ENCODE results near the gene TRAF3IP3.

Gene TRAF3IP3

DNA sequence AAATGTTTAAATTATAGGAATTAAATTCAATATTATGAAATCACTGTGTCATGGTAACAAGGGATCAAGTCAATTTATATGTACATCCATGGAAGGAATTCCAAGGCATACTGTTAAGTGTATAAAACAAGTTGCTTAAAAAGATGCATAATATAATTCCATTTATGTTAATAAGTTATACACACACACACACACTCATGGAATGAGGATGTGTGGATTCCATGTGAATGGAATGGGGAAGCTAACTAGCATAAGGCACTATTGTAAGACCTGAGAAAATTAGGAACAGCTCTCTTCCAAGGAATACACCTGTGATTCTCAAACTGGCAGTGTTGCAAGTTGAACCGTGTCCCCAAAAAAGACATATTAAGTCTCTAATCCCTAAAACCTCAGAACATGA is 17.6 kb upstream of the TRAF3IP3 start:
- no peak for DNase-seq

DNA sequence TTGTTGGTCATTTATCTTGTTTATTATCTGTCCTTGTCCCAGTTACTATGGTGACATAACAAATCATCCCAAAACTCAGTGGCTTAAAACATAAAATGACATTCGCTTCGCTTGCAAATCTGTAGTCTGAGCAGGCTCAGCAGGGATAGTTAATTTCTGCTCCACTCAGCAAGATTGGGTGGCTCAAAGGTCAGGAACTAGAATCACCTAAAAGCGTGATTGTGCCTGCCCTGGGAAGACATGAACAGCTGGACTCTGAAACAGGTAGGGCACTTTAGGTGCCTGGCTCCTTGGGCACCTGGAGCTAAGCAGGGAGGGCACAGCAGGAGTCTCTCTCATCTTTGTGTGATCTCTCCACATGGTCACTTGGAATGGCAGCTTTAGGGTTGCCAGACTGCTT is 14.7 kb upstream of the TRAF3IP3 start:
- peak; percentile 76 for DNase-seq

- DNase-seq, result no peak
Measured at GRCh38 chr1:209741889-209742288, 14.0 kb upstream of the TRAF3IP3 start.

DNA sequence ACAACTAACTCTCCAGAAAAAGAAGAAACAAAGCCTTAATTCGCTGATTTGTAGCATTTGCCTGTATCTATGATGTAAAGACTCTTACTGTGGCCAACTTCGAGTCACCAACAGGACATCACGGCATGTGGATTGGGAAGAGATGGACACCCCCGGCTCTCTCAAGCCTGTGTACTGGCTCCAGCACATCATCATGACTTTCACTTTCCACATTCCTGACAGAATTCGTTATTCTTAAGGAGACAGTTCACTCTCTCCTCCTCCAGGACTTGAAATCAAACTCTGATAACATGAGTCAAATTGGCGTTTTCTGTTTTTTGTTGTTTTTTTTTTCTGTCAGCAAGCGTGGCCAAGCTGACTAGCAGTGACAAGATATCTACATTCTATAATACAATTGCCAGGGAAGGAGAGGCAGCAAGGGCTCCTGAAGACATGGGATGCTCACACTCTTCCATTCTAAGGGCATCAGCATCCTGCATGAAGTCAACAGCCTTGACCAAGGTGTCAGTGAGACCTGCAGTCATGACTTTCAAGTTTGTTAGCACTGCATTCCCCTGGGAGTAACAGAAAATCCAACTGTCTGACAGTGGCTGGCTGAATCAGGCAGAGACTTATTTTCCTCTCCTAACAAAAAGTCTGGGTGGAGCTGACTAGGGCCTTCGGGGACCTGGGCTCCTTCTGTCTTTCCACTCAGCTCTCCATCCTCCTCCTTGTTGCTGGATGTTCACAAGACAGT is 13.3 kb upstream of the TRAF3IP3 start:
- DNase-seq, result no peak

DNA sequence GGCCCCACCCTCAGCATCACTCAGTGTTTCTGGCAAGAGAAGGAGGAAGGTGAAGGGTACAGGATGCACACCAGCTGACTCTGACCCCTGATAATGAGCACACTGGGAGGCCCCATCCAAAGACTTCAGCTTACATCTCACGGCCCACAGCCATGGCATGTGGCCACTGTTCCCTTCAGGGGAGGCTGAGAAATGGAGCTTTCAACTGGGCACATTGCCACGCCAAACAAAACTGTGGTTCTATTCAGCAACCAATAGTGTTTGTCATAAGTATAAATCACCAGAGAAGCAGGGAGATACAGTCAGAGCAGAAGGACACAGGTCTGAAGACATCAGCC is 12.7 kb upstream of the TRAF3IP3 start:
- DNase-seq, result peak; percentile 30

DNA sequence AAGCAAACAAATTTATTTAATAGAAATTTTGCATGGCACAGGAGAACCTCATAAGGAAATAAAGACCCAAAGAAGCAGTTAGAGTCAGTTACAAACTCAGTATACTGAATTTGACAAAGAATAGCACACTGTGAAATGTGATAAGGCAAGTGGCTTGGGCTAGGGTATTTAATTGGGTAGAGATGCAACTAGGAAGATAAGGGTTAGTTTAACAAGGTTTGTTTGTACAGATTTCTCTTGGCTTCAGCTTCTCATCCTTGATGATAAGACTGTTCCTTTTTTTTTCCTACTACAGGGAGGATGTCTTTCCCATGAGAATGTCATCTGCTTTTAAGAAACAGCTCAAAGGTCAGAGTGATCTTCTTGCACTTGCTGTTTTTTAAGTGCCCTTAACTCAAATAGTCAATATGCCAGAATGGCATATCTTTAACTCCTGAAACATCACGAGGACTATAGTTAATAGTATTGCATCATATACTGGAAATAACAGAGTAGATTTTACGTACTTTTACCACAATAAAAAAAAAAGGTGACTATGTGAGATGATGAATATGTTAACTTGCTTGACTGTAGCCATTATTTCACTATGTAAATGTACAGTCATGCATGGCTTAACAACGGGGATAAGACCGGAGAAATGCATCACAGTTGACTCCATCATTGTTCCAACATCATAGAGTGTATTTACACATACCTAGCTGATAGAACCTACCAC is 9.2 kb upstream of the TRAF3IP3 start:
- DNase-seq, result no peak

DNA sequence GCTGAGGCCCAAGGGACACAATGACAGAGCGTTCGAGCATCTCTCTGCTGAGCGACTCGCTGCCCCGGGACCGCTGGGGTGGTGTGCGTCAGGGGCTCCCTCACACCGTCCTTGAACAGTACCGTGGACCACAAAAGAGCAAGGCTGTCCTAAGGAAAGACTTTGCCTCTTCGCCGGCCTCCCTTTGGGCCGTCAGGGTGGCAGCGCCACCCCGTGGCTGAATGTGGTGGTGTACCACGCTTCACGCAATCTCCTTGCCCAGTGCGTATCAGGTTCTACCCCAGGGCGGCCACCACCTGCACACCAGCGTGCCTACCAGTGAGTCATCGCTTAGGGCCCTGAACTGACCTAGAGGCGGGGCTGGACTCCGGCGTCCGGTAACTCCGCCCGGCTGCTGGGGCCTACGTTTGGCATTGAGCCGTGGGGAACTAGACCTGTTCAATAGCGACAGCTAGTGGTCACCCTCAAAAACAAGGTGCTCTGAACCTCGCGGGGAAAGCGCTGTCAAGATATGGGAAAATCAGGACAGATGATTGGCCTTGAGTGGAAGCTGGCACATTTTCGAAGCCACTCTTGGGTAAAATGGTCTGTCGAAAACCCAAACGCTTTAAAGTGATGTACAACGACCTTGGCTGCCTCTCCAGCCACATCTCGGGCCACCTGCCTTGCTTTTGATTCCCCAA is 8.1 kb upstream of the TRAF3IP3 start:
- DNase-seq, result peak; percentile 98

- no peak for DNase-seq
Measured at GRCh38 chr1:209748620-209749019, 7.2 kb upstream of the TRAF3IP3 start.

GRCh38 chr1:209749205-209749604 is 6.6 kb upstream of the TRAF3IP3 start:
- DNase-seq, result no peak

DNA sequence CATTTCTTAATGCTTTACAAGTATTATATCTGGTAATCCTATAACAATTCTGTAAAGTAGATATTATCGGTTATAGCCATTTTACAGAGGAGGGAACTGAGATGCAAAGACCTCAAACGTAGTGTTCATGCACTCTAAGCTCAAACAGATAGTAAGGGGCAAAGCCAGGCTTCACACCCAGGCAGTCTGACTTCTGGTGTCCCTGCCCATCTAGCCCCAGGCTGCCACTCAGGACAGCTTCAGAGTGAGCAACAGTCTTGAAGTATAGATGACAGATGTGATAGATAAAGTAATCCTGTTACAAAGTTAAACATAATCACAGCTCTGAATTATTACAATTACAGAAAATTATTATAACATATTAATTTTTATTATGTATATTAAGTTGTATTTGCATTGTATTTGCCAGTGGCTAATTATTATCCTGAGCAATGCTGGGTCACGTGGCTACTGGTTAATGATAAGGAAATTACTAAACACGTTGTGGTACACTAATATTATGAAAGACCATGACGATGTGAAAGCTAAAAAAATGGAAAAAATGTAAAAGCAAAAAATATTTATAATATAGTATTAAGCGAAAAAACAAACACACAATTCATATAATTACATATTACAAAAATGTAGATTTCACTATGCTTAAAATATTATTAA is 6.1 kb upstream of the TRAF3IP3 start:
- no peak for DNase-seq

DNA sequence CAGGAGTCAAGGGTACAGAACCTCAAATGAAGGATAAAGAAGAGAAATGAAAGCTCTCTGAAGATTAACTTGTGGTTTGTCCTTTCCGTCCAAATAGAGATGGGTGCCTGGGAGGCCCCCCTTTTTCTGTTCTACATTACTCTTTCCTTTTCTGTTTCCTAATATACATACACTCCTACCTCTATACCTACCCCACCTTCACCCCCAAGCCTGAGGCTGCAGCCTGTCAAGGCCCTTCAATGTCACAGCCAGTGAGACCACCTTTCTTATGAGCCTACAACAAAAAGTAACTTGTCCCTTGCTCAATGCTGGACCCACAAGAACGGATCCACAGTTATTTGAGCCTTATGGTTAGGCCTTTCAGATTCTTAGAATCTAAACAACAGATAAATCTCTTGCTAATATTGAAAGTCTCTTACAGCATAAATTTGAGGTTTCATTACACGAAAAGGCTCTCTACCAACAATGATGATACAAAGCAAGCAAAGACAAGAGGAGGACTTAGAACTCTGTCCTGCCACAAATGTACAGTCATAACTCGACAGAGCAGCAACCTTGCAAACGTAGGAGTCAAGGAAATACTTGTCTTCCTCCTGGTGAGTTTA is 4.1 kb upstream of the TRAF3IP3 start:
- no peak for DNase-seq

- DNase-seq, result no peak
Measured at GRCh38 chr1:209752890-209753289, 3.0 kb upstream of the TRAF3IP3 start.

DNA sequence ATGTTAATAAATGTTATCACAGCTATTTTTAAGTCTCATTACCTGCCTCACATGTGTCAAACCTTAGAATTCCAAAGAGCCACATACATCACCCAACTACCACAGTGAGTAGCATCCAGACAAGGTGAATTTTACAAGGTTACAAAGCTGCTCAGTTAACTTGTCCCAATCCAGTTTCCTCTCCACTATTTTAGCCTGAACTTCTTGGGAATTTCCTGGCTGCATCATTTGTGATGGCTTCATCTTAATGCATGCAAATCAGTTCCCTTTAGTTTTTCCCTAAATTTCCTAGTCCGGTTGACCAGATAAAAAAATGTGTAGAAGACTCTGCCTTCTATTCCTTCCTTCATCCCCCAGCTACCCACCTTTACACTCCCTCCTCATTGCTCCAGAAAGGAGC is 597 bp upstream of the TRAF3IP3 start:
- DNase-seq, result no peak

- DNase-seq, result peak; percentile 94
Measured at GRCh38 chr1:209756615-209757445, 977 bp downstream of the TRAF3IP3 start.

GRCh38 chr1:209758400-209758799 is 2.5 kb downstream of the TRAF3IP3 start:
- no peak for DNase-seq

DNA sequence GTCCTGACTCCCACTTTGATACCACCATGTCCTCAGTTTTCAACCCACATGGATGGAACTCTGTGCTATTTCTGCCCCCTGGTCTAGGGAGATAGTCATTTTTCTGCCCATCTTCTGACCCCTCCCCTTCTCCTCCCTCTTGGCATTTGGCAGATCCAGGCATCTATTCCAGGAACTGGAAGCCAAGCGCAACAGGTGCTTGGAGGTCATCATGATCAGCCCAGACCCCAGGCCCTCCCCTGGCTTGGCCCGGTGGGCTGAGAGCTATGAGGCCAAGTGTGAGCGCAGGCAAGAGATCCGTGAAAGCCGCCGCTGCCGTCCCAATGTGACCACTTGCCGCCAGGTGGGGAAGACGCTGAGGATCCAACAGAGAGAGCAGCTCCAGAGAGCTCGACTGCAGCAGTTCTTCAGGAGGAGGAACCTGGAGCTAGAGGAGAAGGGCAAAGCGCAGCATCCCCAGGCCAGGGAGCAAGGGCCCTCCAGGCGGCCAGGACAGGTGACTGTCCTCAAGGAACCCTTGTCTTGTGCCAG is 4.0 kb downstream of the TRAF3IP3 start:
- no peak for DNase-seq

DNA sequence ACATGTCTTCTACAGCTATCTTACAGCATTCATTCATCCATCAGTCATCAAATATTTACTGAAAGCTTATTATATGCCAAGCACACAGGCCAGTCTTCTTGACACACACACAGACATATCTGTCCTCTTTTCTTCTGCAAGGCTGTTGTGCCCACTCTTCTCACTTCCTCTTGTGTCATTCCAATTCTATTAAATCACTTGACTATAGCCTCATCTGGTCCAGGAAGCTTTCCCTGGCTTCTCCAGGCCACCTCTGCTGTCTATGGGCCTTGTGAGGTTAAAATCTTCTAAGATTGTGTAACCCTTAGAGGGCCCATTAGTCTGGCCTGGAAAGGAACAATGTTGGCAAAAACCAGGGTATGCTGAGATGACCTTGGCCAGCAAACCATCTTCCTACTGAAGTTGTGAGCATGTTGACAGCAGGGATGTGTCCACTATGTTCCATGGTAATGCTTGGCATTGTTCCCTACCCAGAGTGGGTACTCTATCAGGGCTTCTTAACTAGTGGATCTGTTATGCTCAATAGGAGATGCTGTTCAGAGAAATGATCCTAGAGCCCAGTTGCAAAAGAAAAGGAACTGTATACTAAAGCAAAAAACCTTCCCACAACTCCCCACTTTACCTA is 5.3 kb downstream of the TRAF3IP3 start:
- DNase-seq, result no peak

DNA sequence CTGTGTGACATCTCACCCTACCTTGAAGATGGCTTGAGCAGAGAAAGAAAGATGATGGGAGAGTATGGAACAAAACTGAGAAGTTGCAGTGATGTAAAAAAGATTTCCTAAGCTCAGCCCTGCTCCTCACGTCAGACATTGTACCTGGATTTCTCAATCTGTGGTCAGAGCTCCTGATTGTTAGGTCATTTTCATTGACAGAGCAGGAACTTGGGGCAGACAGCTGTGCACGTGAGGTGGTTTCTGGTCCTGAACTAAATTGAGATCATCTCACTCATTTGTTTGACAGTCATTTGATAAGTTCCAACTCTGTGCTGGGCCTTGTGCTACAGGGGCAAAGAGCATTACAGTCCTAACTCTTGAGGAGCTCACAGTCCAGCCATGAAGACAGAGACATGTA is 10.2 kb downstream of the TRAF3IP3 start:
- DNase-seq, result no peak

DNA sequence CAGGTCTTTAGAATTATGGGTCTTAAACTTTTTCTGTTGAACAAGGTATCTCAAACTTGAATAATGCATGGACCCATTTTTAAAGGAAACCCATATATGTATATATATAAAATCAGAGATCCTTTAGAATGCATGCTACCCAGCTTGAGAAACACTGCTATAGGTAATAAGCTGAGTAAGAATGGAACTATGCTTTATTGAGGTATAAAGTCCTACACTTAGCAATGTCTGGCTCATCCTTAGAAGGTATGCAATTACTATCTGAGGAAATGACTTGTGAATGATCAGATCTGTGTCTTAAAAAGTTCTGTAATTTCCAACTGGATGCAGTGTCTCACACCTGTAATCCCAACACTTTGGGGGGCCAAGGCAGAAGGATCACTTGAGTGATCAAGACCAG is 11.2 kb downstream of the TRAF3IP3 start:
- no peak for DNase-seq

DNA sequence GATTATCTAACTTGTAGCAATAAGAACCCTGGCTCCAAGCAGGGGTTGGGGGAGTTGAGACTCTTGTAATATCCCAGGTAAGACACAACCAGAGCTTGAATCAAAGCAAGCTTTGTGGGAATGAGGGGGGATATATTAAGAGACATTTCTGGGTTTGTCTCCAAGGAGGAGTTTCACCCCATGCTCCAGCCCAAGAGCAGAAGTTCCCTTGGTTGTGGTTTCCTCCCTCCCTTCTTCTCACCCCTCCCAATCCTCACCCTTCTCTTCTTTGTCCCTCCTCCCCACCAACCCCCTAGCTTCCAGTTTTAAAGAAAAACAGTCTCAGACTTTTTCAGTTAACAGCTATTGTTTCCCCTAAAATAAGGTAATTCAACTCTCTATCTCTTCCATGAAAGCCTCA is 11.9 kb downstream of the TRAF3IP3 start:
- DNase-seq, result no peak

- DNase-seq, result no peak
Measured at GRCh38 chr1:209768354-209768774, 12.5 kb downstream of the TRAF3IP3 start.

Measured in RPMI8226 (cell line).